Progenitor cell of endocrine pancreas (in vitro differentiated cells): ENCODE data around the gene MED4. TPM values are rescaled to one million over a fixed set of nuclear protein-coding genes. Genes with fewer than 3 reads are reported as not detected.
"Not testable (repeated sequence)": the region's sequence is repeated elsewhere in the genome, so short reads cannot be mapped to it uniquely, and the experiment has no call there.

Experiments used
- DNase-seq: peaks from one replicate; pipeline ENCODE4 v3.0.0; 2021; ENCODE audit warnings: low spot score; ENCODE audit not compliant: unreplicated experiment
- H3K27ac Mint-ChIP-seq: 2 replicates; pipeline ENCODE4 v1.8.0; 2021; ENCODE audit warnings: mild to moderate bottlenecking, moderate library complexity, mixed read lengths
- H3K27me3 Mint-ChIP-seq: 2 replicates; pipeline ENCODE4 v1.8.0; 2021; ENCODE audit warnings: mixed read lengths
- H3K36me3 Mint-ChIP-seq: 2 replicates; pipeline ENCODE4 v1.8.0; 2022; ENCODE audit warnings: mixed read lengths; ENCODE audit not compliant: insufficient read depth
- H3K4me1 Mint-ChIP-seq: 2 replicates; pipeline ENCODE4 v1.8.0; 2021; ENCODE audit warnings: low read depth, mixed read lengths
- H3K4me3 Mint-ChIP-seq: 2 replicates; pipeline ENCODE4 v1.8.0; 2021; ENCODE audit warnings: low read depth, mild to moderate bottlenecking, moderate library complexity, mixed read lengths
- H3K9me3 Mint-ChIP-seq: 2 replicates; pipeline ENCODE4 v1.8.0; 2021; ENCODE audit warnings: low read depth, mixed read lengths
- CTCF ChIP-seq: fragments of 200-600 bp; sonication (generic); IDR thresholded peaks from one replicate; pipeline ENCODE4 v1.5.0; 2021; ENCODE audit warnings: antibody characterized with exemption, mild to moderate bottlenecking; ENCODE audit not compliant: unreplicated experiment
- total RNA-seq: library from RNA; stranded (reverse); gene quantifications from 2 replicates; pipeline ENCODE4 v1.2.1, GENCODE V29; 2021

The MED4 gene
- total RNA-seq, 1 donor from 2014 or later = 56.1 TPM

GRCh38 chr13:48068036-48068435, 26.9 kb downstream of the MED4 start:
- TF ChIP-seq CTCF = no peak
- Mint-ChIP-seq H3K9me3 (peaks cover 41% of the 10 kb centered on the region), H3K36me3 (peaks cover 75% of the 10 kb centered on the region), H3K27me3 (no peaks in the 10 kb centered on the region), H3K4me1 (no peaks in the 10 kb centered on the region), H3K27ac (no peak overlapping the region), H3K4me3 (no peak overlapping the region)
- DNase-seq = no peak

- Mint-ChIP-seq H3K4me3 (no peak overlapping the region), H3K4me1 (no peaks in the 10 kb centered on the region), H3K27me3 (no peaks in the 10 kb centered on the region), H3K9me3 (peaks cover 27% of the 10 kb centered on the region), H3K36me3 (peaks cover 65% of the 10 kb centered on the region), H3K27ac (no peak overlapping the region)
- TF ChIP-seq CTCF = no peak
- DNase-seq = no peak
These were observed 28.5 kb downstream of the MED4 start for GRCh38 chr13:48066310-48066989.

- H3K4me3 Mint-ChIP-seq, DNase-seq, H3K27ac Mint-ChIP-seq, H3K4me1 Mint-ChIP-seq, H3K9me3 Mint-ChIP-seq, H3K27me3 Mint-ChIP-seq: not testable (repeated sequence)
- H3K36me3 Mint-ChIP-seq = peaks cover 38% of the 10 kb centered on the region
These were observed 35.0 kb downstream of the MED4 start for GRCh38 chr13:48059951-48060350.

GRCh38 chr13:48058536-48058935, 36.4 kb downstream of the MED4 start:
- not testable (repeated sequence) for H3K27me3 Mint-ChIP-seq, H3K4me3 Mint-ChIP-seq, H3K9me3 Mint-ChIP-seq, DNase-seq, H3K4me1 Mint-ChIP-seq
- H3K27ac Mint-ChIP-seq = peak overlapping the region; percentile 65
- peaks cover 38% of the 10 kb centered on the region for H3K36me3 Mint-ChIP-seq

GRCh38 chr13:48055712-48056111, 39.2 kb downstream of the MED4 start:
- Mint-ChIP-seq H3K4me1 (no peaks in the 10 kb centered on the region), H3K9me3 (no peaks in the 10 kb centered on the region), H3K36me3 (peaks cover 38% of the 10 kb centered on the region), H3K27ac (peak overlapping the region; percentile 26), H3K27me3 (no peaks in the 10 kb centered on the region), H3K4me3 (no peak overlapping the region)
- DNase-seq = no peak
- no peak for TF ChIP-seq CTCF

- H3K27me3 Mint-ChIP-seq = no peaks in the 10 kb centered on the region
- H3K9me3 Mint-ChIP-seq = no peaks in the 10 kb centered on the region
- H3K4me1 Mint-ChIP-seq = no peaks in the 10 kb centered on the region
- no peak overlapping the region for H3K4me3 Mint-ChIP-seq
- no peak overlapping the region for H3K27ac Mint-ChIP-seq
- TF ChIP-seq CTCF = no peak
- peaks cover 32% of the 10 kb centered on the region for H3K36me3 Mint-ChIP-seq
- DNase-seq = no peak
These were observed 40.3 kb downstream of the MED4 start for GRCh38 chr13:48054601-48055000.
